Occipital lobe (tissue), 2 donors: ENCODE data around the gene TRIM63. TPM values are rescaled to one million over a fixed set of nuclear protein-coding genes. Genes with fewer than 3 reads are reported as not detected.
"Not testable (repeated sequence)": the region's sequence is repeated elsewhere in the genome, so short reads cannot be mapped to it uniquely, and the experiment has no call there.

Experiments
- DNase-seq: peaks from one replicate; lab custom pipeline; 2025; lab: John Stamatoyannopoulos, UW
- total RNA-seq: library from RNA; depleted of rRNA; stranded (reverse); fragments of >200 nt; gene quantifications from one replicate; pipeline ENCODE4 v1.2.3, GENCODE V29; 2014

TRIM63 gene
- total RNA-seq: 0.16 TPM

DNA sequence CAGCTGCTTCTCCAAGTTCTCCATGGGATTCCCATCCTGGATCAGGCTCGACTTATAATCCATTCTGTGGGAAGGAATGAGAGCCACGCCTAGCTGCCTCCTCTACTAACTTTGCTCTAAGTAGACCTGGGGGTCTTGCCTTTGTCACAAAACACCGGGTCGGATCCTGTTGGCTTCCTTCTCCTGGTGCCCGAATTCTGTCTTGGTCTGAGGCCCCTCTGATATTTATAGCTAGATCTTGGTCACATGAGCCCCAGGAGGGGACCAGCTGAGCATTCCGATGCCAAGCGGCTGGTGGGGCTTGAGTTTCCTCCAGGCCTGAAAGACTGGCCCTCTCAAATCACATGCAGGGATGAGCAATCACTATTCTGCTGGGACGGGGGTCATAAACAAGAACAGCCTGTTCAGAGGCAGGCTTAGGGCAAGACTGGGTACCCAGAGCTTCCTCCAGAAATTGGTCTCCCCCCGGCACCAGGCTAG, at the start of gene TRIM63:
TRIM63 (minus strand) TSS at position 199 of the 480 bp plus-strand sequence; CDS start at position 63, 136 bp downstream.
- DNase-seq: no peak

DNA sequence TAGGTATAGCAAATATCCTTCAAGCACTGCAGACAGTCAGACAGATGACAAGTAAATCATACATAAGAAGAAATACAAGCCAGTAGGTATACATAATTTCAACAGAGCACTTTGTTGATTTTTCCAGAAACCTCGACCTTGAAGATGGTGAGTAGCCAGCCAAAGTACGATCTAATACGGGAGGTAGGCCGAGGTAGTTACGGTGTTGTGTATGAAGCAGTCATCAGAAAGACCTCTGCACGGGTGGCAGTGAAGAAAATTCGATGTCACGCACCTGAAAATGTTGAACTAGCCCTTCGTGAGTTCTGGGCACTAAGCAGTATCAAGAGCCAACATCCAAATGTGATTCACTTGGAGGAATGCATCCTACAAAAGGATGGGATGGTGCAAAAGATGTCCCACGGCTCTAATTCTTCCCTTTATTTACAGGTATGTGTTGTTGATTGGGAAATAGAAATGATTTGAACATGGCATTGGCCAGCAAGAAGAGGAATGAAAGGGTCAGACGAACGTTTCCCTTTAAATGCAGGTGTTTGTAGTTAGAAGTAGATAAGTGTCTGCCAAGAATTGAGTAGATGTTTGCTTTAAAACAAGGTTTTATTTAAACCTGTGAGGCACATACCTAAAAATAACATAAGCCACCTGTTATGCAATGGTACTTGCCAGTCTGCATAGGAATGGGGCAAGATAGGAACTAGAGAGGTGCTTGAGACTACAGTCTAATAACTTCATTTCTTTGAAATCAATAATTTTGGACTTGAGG, 46.9 kb upstream of the TRIM63 start:
- DNase-seq: no peak

DNA sequence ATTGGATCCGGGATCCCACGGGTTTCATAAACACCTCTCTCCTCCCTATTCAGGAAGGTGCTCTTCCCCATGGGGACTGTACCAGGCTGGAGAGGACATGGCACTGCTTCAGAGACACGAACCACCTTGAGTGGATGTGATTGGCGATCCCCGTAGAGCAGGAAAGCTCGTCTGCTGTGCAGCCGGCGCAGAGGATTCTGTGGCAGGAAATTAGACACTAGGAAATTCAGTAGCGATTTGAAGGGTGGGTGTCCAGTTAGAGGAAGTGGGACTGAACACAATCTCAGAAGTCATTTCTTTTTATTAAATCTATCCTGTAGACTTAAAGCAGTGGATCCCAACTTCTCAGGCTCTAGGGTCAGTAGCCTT, 45.0 kb upstream of the TRIM63 start:
- no peak for DNase-seq

DNA sequence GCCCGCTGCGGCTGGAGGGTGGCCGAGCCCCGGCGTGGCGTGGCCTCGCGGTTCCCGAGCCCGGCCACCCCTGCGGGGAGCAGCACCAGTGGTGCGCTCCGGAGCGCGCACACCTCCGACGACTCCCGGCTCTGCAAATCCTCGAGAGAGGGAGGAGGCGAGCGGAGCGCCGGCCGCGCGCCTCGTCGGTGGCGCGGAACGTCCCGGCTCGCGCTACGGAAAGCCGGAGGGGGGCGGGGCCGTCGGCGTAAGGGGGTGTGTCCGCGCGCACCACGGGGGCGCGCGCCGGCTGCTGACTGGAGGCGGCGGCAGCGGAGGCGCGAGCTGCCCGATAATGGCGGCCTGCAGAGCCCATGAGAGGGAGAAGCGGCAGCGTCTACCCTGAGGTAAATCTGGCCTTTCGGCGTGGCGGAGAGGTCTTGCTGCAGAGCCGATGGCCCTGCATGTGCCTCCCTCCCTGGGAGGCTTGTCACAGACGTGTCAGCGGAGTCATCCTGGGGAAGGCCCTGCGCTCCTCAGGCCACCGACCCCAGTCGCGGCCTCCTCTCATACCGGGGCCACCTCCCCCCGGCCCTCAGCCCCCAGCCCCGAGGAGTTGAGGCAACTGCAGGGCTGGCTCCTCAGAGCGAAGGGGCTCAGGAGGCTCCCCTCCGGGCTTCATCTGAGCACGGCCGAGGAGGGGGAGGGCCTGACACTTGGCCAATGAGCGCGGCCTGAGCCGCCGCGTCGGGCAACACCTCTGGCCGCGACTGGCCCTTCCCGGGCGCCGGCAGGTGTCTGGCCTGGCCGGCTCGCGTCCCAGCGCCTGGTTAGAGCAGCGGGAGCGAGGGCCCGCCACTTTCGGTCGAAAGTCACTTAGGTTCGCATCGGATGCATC, 44.3 kb upstream of the TRIM63 start, which contains the start of gene PDIK1L:
PDIK1L (plus strand) TSS at position 295 of the 877 bp plus-strand sequence. CDS start 2,485 bp downstream, outside the sequence.
- DNase-seq: peak; percentile 91

GRCh38 chr1:26110731-26111529, 43.5 kb upstream of the TRIM63 start:
- peak; percentile 63 for DNase-seq

- no peak for DNase-seq
Observed at GRCh38 chr1:26109229-26110164, 42.1 kb upstream of the TRIM63 start.

GRCh38 chr1:26105226-26105548, 37.8 kb upstream of the TRIM63 start:
- DNase-seq: not testable (repeated sequence)

DNA sequence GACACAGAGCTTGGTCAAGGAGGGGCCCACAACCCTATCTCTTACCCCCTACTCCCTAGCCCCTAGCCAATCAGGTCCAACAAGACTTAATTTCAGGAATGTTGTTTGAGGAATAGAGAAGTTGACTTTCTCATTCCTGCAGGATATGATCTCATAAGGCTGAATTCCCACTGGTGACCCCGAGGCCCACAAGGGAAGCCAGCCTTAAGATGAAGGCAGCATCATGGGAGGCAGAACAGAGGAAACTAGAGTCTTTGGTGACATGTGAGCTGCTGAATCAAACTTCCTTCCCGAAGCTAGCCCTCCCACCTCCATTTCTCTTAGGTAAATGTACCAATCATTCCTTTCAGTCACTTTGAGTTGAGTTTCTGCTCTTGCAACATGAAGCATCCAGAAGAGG, 35.1 kb upstream of the TRIM63 start:
- no peak for DNase-seq

- DNase-seq: no peak
Observed at GRCh38 chr1:26102119-26102518, 34.7 kb upstream of the TRIM63 start.

- DNase-seq: not testable (repeated sequence)
Observed at GRCh38 chr1:26100204-26100603, 32.8 kb upstream of the TRIM63 start.

DNA sequence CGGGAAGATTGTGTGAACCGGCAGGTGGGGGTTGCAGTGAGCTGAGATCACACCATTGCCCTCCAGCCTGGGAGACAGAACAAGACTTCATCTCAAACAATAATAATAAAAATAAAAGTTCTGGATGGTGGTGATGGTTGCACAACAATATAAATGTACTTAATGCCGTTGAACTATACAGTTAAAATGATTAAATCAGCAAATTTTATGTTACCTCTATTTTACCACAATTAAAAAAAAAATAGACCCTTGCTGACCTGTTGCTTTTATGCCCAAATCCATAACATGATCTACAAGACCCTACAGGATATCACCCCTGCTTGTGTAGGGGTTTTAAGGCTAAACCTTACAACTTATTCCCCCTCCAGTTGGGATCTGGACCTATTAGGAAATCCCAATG, 32.4 kb upstream of the TRIM63 start:
- DNase-seq: no peak

DNA sequence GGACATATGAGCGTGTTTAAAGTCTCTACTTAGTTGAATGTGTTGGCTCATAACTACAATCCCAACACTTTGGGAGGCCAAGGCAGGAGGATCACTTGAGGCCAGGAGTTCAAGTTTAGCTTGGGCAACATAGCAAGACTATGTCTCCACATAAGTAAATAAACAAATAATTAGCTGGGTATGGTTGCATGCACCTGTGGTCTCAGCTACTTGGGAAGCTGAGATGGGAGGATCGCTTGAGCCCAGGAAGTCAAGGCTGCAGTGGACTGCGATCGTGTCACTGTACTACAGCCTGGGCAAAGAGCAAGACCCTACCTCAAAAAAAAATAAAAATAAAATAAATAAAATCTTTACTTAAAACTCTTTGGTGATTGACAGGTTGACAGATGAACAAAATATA, 31.2 kb upstream of the TRIM63 start:
- no peak for DNase-seq

DNA sequence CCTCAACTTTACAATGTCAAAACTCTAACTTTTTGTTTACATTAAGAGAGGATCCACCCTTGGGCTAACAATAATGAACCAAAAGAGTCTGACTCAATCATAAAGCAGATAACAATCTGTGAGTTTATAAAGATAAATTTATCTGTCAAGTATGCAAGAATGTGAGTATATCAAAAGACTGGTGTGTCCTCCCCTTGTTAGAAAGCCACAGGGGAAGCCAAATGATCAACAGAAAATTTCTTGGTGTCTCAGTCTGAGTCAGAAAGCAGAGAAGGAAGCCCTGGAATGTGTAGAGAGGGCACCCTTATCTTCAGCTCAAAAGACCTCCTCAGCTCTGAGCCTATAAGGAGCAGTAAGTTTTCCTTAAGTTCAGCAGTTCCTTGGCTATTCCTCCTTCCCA, 30.3 kb upstream of the TRIM63 start:
- DNase-seq: no peak

GRCh38 chr1:26096471-26096870, 29.0 kb upstream of the TRIM63 start:
- DNase-seq: no peak

- no peak for DNase-seq
Observed at GRCh38 chr1:26094677-26095383, 27.4 kb upstream of the TRIM63 start.

DNA sequence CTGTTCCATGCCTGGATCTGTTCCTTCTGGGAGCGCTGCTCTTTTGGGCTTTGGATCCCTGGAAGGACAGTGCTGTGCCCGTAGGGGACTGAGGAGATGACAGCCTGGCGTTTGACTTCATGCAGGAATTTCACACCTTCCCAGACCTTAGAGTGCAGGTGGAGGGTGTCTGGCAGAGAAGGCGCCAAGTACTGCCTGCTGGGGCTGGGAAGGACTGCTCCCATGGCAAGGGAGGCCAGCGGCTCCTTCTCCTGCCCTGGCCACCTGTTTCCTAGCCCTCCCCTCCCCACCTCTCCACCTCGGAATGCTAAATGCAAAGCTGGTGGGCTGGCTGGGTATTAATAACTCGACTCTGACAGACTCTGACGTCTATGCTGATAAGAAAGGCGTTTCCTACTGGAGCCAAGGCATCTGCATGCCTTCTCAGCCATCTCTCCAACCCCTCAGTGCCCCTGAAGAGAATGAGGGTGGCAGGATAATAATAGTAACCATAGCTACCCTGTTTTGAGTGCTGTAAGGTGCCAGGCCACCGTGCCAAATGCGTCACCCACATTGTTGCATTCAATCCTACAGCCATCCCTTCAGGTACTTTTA, 26.7 kb upstream of the TRIM63 start:
- DNase-seq: no peak

GRCh38 chr1:26093569-26093968, 26.1 kb upstream of the TRIM63 start:
- DNase-seq: not testable (repeated sequence)

DNA sequence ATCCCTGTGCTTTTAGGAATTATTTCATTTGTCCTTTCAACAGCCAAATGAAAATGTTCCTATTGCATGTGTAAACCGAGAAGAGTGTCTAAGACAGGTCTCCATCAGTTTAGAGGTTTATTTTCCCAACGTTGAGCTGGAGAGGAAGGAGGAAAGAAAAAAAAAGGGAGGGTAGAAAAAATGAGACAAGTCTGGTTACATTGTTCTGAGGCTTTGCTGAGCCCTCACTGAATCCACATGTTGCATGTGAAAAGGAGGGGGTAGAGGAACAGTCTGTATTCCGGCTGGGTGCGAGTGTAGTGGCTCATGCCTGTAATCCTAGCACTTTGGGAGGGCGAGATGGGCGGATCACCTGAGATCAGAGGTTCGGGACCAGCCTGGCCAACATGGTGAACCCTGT, 25.0 kb upstream of the TRIM63 start:
- DNase-seq: no peak

DNA sequence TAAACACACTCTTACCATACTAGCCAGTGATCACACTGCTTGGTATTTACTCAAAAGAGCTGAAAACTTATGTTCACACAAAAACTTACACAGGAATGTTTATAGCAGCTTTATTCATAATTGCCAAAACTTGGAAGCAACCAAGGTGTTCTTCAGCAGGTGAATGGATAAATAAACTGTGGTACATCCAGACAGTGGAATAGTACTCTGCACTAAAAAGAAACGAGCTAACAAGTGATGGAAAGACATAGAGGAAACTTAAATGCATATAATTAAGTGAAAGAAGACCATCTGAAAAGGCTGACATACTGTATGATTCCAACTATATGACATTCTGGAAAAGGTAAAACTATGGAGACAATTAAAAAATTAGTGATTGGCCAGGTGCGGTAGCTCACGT, 23.5 kb upstream of the TRIM63 start:
- DNase-seq: no peak

GRCh38 chr1:26089125-26089524, 21.7 kb upstream of the TRIM63 start:
- no peak for DNase-seq
